ENCODE results near the gene GNAO1.
"Not testable (repeated sequence)": the region's sequence is repeated elsewhere in the genome, so short reads cannot be mapped to it uniquely, and the experiment has no call there.

The GNAO1 gene

GRCh38 chr16:56362057-56362655 lies 170.9 kb downstream of the GNAO1 start:
- no peak for DNase-seq (ENCODE audit: low read depth in 2 of 3, low spot score in 1 of 3)

- DNase-seq (ENCODE audit: low read depth in 2 of 3, low spot score in 1 of 3): no peak
Observed at GRCh38 chr16:56362706-56363105, 171.4 kb downstream of the GNAO1 start.

- no peak for DNase-seq (ENCODE audit: low read depth in 2 of 3, low spot score in 1 of 3)
Observed at GRCh38 chr16:56363181-56363716, 172.0 kb downstream of the GNAO1 start.

GRCh38 chr16:56363781-56364565 lies 172.7 kb downstream of the GNAO1 start:
- DNase-seq (ENCODE audit: low read depth in 2 of 3, low spot score in 1 of 3): no peak

GRCh38 chr16:56364865-56365264 lies 173.6 kb downstream of the GNAO1 start:
- no peak for DNase-seq (ENCODE audit: low read depth in 2 of 3, low spot score in 1 of 3)

- DNase-seq (ENCODE audit: low read depth in 2 of 3, low spot score in 1 of 3): no peak
Observed at GRCh38 chr16:56365552-56365951, 174.3 kb downstream of the GNAO1 start.

GRCh38 chr16:56366945-56367344 lies 175.7 kb downstream of the GNAO1 start:
- DNase-seq (ENCODE audit: low read depth in 2 of 3, low spot score in 1 of 3): no peak

GRCh38 chr16:56367764-56368163 lies 176.5 kb downstream of the GNAO1 start:
- DNase-seq (ENCODE audit: low read depth in 2 of 3, low spot score in 1 of 3): no peak

GRCh38 chr16:56368545-56368944 lies 177.3 kb downstream of the GNAO1 start:
- DNase-seq (ENCODE audit: low read depth in 2 of 3, low spot score in 1 of 3): no peak

- DNase-seq (ENCODE audit: low read depth in 2 of 3, low spot score in 1 of 3): no peak
Observed at GRCh38 chr16:56369202-56369601, 177.9 kb downstream of the GNAO1 start.

- DNase-seq (ENCODE audit: low read depth in 2 of 3, low spot score in 1 of 3): no peak
Observed at GRCh38 chr16:56370185-56370874, 179.0 kb downstream of the GNAO1 start.

- DNase-seq (ENCODE audit: low read depth in 2 of 3, low spot score in 1 of 3): no peak
Observed at GRCh38 chr16:56370875-56371659, 179.8 kb downstream of the GNAO1 start.

- no peak for DNase-seq (ENCODE audit: low read depth in 2 of 3, low spot score in 1 of 3)
Observed at GRCh38 chr16:56371660-56371937, 180.3 kb downstream of the GNAO1 start.

GRCh38 chr16:56372013-56372634 lies 180.8 kb downstream of the GNAO1 start:
- DNase-seq (ENCODE audit: low read depth in 2 of 3, low spot score in 1 of 3): no peak

- no peak for DNase-seq (ENCODE audit: low read depth in 2 of 3, low spot score in 1 of 3)
Observed at GRCh38 chr16:56373003-56373402, 181.7 kb downstream of the GNAO1 start.

- not testable (repeated sequence) for DNase-seq (ENCODE audit: low read depth in 2 of 3, low spot score in 1 of 3)
Observed at GRCh38 chr16:56375792-56376191, 184.5 kb downstream of the GNAO1 start.

- DNase-seq (ENCODE audit: low read depth in 2 of 3, low spot score in 1 of 3): not testable (repeated sequence)
Observed at GRCh38 chr16:56379044-56379443, 187.8 kb downstream of the GNAO1 start.

GRCh38 chr16:56380778-56381485 lies 189.6 kb downstream of the GNAO1 start:
- DNase-seq (ENCODE audit: low read depth in 2 of 3, low spot score in 1 of 3): not testable (repeated sequence)

GRCh38 chr16:56382459-56382858 lies 191.2 kb downstream of the GNAO1 start:
- no peak for DNase-seq (ENCODE audit: low read depth in 2 of 3, low spot score in 1 of 3)

- no peak for DNase-seq (ENCODE audit: low read depth in 2 of 3, low spot score in 1 of 3)
Observed at GRCh38 chr16:56382901-56383355, 191.6 kb downstream of the GNAO1 start.

Data from stimulated activated CD4-positive, alpha-beta T cell treated with anti-CD3 and anti-CD28 coated beads, Interleukin-12 subunit alpha, Interleukin-12 subunit beta, amount 100 ng/mL, for 48 hours (primary cell).